GM21825 (cell line): ENCODE results near the gene RXRB.

ENCODE experiments used
- ATAC-seq: cut with Tn5 transposase; IDR thresholded peaks from one replicate; pipeline ENCODE4 v1.9.1; 2021; ENCODE audit warnings: mild to moderate bottlenecking, moderate library complexity; ENCODE audit not compliant: unreplicated experiment

The RXRB gene

GRCh38 chr6:33198159-33198852 is 2.2 kb downstream of the RXRB start:
- no peak for ATAC-seq

GRCh38 chr6:33197431-33198048 is 2.9 kb downstream of the RXRB start:
- ATAC-seq: no peak

DNA sequence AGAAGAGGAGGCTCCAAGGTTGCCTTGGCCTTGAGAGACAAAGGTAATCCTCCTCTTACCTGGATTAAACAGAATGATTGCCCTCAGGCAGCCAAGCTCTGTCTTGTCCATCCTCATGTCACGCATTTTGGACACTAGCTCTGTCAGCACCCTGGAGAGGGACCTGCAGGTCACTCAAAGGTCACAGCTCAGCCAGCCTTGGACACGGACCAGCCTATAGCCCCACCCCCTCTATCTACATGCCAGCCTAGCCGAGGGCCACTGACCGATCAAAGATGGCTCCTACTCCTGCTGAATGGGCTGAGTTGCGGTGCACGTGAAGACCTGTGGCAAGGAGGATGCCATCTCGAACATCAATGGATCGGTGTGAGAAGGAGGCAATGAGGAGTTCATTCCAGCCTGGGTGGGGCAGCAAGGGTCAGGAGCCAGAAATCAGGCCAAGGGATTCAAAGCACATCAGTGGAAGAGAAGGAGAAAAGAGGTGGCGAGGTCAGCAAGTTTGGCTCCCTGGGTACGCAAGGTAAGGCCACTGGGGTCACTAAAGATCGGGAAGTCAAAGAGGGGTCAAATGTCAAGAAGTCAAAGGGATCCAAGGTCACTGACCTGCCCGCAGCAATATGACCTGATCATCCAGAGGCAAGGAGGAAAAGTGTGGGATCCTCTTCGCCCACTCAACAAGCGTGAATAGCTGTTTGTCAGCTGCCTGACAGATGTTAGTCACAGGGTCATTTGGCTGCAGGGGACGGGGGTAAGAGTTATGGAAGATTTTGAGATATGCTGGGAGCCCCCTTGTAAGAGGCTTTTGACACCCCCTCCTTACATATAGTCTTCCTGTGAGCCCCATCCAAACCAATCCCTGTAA is 4.9 kb downstream of the RXRB start:
- ATAC-seq: no peak

DNA sequence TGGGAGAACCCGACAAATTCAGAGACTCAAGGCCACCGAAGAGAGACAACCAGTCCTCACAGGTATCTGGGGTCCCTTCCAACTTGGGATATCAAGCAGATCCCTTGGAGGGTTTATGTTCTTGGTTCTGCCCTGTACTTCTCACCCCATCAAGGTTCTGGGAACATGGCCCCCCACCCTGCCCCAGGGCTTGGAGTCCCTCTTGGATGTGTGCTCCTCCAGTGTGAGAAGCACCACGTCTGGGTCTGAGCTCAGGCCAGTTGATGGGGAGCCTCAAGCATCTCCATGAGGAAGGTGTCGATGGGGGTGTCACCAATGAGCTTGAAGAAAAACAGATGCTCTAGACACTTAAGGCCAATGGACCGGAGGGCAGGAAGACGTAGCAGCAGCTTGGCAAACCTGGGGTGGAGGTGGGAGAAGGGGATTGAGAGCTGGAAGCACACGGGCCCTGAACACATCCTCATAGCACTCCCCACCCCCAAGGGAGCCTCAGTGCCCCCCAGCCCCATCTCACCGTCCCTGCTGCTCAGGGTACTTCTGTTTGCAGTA is 6.0 kb downstream of the RXRB start:
- no peak for ATAC-seq

- ATAC-seq: no peak
Measured at GRCh38 chr6:33193619-33194018, 6.8 kb downstream of the RXRB start.

DNA sequence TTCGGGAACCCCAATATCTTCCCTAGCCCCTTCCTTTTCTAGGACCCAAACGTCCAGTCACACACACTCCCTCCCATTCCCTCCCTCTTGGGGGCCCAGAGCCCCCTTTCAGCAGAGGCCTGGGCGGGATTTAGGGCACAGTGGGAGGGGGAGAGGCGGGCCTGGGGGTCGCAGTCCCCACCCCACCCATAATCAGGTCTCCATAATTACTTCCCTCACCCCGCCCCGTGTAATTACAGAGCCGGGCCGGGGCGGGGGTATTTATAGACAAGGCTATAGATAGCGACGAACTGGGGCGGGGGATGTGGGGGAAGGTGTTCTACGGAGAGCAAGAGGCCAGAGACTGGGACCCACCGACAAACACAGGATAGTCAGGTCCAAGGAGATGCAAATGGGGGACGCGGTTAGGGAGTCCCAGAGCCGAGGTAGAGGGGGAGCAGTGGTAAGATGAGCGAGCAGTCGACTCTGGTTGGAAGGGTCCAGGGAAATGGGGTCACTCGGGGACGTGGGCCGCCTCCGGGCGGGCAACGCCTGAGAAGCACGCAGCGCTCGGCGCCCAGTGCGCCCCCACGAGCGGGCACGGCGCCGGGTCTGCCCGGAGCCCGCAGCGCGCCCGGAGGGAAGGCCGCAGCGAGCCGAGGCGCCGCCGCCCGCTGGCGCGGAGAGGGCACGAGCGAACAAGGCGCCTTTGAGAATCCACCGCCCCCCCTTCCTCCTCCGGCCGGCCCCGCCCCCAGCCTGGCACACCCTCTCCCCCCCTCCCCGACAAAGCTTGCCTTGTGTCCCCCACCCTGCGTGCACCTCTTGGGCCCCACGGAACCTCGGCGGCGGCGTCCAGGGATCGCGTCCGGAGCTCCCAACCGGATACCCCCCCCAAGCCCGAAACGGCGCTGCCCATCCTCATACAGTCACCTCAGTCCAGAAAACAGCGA is 7.5 kb downstream of the RXRB start:
- ATAC-seq: no peak

GRCh38 chr6:33192105-33192646 is 8.3 kb downstream of the RXRB start, which contains the start of gene COL11A2:
TSS of gene COL11A2 (minus strand) at chr6:33192467. CDS start at chr6:33192240, 227 bp downstream.
- no peak for ATAC-seq

DNA sequence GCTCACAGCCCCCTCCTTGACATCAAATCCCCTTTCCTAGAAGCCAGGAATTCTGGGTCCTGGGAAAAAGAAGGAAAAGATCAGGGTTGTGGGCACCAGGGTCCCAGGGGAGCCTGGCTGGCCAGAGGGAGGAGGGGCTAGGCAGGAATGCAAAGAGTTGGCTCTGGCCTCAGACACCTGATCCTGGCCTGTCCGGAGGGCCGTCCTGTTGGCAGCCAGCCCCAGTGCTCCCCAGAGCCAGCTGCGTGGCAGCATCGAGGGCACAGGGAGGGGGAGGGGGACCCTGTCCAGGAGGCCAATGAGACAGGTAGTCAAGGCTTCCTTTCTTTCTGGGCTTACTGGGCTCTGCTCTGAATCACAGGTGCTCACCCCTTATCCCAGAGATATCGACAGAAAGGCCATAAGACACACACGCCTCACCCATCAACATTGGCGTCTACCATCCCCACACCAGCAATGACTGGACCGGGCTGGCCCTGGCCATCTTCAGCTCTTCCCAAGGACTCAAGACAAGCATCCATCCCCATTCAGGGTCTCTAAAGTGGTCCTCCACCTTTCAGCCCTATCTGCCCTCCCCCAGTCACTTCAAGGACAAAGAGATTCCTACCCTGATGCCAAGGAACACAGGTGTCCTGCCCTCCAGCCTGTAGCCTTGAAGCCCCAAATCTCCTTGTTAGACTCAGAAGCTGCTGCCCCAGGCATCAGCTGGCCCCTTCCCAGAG is 8.9 kb downstream of the RXRB start:
- no peak for ATAC-seq

- ATAC-seq: no peak
Measured at GRCh38 chr6:33190504-33191107, 9.9 kb downstream of the RXRB start.

- no peak for ATAC-seq
Measured at GRCh38 chr6:33189625-33190448, 10.6 kb downstream of the RXRB start.

DNA sequence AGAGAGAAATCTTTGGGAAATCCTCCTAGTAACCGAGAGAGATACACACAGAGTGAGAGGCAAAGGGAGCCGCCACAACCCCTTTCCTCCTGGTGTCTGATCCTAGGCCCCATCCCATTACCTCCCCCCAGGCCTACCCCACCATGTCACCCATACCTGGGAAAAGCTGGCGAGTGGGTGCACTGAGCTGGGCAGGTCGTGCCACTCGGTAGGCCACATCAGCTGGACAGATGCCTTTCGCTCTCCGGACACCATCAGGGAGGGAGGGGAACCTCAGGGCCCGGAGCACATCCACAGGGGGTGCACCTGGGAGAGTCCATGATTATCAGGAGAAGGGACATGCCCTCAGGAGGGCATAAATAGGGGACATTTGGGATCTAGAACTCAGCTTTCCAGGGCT is 11.3 kb downstream of the RXRB start:
- ATAC-seq: no peak

DNA sequence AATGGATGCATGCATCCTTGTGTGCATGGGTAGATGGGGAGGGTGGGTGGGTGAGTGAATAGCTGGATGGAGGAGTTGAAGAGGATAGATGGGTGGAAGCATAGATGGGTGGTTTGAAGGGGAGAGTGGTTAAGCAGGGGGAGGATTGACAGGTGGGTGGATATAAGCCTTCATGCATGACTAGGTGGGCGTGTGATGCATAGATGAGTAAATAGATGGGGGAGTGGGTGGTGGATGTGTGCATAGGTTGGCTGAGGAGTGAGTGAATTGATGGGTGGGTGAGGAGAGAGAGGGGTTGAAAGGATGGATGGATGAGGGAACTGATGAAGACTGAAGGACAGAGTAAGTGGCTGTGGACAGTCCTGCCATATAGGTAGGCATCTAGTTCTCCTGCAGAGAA is 12.7 kb downstream of the RXRB start:
- ATAC-seq: no peak

DNA sequence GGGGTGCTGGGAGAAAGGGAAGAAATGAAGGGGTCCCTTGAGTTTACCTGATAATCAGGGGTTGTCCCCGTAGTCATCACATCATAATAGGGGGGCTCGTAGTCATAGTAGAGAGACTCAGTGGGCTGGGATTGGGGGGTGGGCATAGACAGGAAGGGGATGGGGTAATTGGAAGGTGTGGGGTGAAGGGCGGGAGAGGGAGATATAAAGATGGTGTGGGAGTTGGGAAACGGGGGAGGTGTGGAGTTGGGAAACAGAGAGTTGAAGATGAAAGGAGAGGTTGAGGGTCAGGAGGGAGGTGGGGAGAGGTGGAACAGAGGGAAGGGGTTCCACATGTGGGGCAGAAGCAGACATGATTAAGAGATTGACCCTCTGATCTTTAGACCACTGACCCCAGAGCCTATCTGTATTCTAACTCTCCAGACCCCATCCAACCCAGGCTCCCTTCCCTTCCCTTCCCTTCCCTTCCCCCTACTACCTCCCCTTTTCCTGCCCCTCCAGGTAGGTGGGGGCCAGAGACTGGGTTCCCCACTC is 14.7 kb downstream of the RXRB start:
- no peak for ATAC-seq

DNA sequence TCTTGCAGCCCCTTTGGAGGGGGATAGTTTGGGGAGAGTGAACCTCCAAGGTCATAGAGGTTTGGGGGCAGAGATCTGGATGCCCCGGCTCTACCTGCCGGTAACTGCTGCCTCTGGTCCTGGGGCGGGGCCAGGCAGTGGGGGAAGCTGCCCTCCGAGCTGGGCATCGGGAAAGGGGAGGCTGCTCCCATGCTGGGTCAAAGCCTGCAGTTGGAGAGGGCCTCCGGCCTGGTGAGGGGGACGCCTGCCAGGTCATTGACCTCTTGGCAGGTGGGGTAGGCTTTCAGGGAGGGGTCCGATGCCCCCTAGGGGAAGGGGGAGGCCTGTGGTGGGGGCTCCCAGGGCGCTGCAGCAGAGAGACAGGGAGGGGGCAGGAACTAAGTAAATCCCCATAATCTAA is 15.3 kb downstream of the RXRB start:
- no peak for ATAC-seq

DNA sequence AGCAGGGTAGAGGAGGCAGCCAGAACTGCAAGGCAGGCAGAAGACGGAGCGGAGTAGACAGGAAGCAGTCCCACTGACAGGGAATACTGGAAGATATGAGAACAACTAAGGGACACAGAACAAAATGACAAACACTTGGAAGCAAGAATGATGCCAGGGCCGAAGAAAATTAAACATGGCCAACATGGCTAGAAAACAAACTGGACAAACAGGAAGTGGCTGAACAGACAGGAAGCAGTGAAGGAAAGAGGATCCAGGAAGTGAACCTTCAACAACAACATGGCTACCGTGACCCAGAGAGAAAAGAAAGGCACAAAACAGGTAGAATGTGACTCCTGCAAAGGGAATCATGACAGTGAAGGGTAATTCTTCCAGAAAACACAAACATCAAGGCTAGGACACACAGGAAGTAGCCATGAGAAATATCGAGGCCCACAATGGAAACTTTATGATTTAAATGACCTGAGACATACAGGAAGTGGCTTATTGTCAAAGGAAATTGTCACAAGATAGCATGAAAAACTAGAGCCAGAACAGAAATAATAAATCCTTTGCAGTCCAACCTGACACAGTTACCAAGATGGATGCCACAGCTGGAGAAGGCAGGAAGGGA is 17.3 kb downstream of the RXRB start:
- no peak for ATAC-seq

DNA sequence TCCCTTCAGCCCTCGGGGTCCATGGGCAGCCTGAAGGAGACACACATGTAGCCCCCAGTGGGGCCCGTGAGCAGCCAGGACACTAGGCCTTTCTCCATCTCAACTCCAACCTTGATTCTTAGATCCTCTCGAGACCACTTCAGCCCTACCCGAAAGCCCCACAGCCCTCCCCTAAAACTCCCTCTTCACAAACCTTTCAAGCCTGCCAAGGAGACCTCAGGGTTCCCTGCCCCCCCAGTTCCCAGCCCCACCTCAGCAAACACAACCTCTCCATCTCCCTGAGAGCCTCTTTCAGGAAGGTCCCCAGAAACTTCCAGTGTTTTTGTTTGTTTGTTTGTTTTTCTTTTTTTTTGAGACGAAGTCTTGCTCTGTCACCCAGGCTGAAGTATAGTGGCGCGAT is 19.3 kb downstream of the RXRB start:
- ATAC-seq: no peak

DNA sequence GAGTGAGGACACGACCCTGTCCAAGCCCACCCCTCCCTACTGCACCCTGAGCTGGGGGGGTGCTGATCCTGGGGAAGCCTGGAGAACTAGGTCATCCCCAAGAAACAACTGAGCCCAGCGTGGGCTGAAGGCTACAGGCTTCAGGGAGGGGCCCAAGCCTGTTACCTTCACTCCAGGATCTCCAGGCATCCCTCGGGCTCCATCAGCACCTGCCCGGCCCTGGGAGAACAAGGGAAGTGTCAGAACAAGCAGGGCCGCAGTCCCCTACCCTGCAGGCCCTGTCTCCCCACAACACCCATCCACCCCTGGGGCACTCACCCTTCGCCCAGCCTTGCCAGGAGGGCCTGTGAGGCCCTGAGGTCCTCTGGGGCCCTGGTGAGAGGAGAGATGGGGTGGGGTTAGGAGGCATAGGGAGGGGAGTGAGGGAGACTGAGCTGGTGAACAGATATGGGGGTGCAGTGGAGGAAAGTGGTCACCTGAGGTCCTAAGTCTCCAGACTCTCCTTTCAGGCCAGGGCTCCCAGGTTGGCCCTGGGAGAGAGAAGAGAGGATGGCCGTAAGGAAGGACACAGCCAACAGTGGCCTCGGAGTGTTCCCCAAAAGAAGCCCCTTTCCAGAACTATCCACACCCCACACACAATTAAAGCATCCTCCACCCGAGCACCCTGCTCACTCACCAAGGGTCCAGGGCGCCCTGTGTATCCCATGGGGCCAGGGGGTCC is 21.6 kb downstream of the RXRB start:
- no peak for ATAC-seq
